MCF 10A (cell line): ENCODE data around the gene CYB5A. TPM values are rescaled to one million over a fixed set of nuclear protein-coding genes. Genes with fewer than 3 reads are reported as not detected.

Experiments
- BruUV-seq: library from RNA; stranded (reverse); fragments of 400-500 nt; replicated peaks from 2 replicates; lab custom pipeline; 2021; lab: Mats Ljungman, UMichigan
- CTCF ChIA-PET: fragments of 300-600 bp; sonication (Branson Sonifier 250); formaldehyde crosslinking; extraction: SDS; loops from one replicate; lab custom pipeline; 2021; ENCODE audit warnings: antibody characterized with exemption, inconsistent platforms; lab: Yijun Ruan, JAX
- POLR2A ChIA-PET: fragments of 300-600, 350-650 bp; sonication (Branson Sonifier 250); formaldehyde crosslinking; extraction: SDS; loops from one replicate; lab custom pipeline; 2020; ENCODE audit warnings: antibody characterized with exemption, inconsistent platforms; lab: Yijun Ruan, JAX
- DNase-seq: peaks from one replicate; pipeline ENCODE4 v3.0.0-alpha.2; 2018; ENCODE audit not compliant: unreplicated experiment
- H3K27ac Mint-ChIP-seq: one replicate; pipeline ENCODE4 v1.8.0; 2022; ENCODE audit warnings: mild to moderate bottlenecking, low read depth, mixed read lengths; ENCODE audit not compliant: unreplicated experiment
- H3K27me3 Mint-ChIP-seq: one replicate; pipeline ENCODE4 v1.8.0; 2022; ENCODE audit warnings: mixed read lengths; ENCODE audit not compliant: insufficient read depth, unreplicated experiment
- H3K36me3 Mint-ChIP-seq: one replicate; pipeline ENCODE4 v1.8.0; 2022; ENCODE audit warnings: mild to moderate bottlenecking, moderate library complexity, mixed read lengths; ENCODE audit not compliant: insufficient read depth, unreplicated experiment
- H3K4me1 Mint-ChIP-seq: one replicate; pipeline ENCODE4 v1.8.0; 2022; ENCODE audit warnings: mixed read lengths; ENCODE audit not compliant: insufficient read depth, unreplicated experiment
- H3K4me3 Mint-ChIP-seq: one replicate; pipeline ENCODE4 v1.8.0; 2022; ENCODE audit warnings: mild to moderate bottlenecking, moderate library complexity, mixed read lengths; ENCODE audit not compliant: unreplicated experiment
- H3K9me3 Mint-ChIP-seq: one replicate; pipeline ENCODE4 v1.8.0; 2022; ENCODE audit warnings: mixed read lengths; ENCODE audit not compliant: unreplicated experiment
- intact Hi-C: fragments of 100-400 bp; cut with micrococcal nuclease; formaldehyde crosslinking; loops from 2 replicates; pipeline ENCODE4 v1.14.1; 2022
- total RNA-seq: library from RNA; stranded (reverse); gene quantifications from 2 replicates; pipeline ENCODE4 v1.2.3, GENCODE V29; 2022
- TF ChIP-seq, protein P1 (sequence below): fragments of 200-600 bp; IDR thresholded peaks from one replicate; pipeline ENCODE4 v1.8.0; 2022; ENCODE audit warnings: antibody characterized with exemption, mild to moderate bottlenecking; ENCODE audit not compliant: unreplicated experiment

Gene CYB5A
- total RNA-seq, 1 experiment from 2014 or later = 27.5 TPM

DNA sequence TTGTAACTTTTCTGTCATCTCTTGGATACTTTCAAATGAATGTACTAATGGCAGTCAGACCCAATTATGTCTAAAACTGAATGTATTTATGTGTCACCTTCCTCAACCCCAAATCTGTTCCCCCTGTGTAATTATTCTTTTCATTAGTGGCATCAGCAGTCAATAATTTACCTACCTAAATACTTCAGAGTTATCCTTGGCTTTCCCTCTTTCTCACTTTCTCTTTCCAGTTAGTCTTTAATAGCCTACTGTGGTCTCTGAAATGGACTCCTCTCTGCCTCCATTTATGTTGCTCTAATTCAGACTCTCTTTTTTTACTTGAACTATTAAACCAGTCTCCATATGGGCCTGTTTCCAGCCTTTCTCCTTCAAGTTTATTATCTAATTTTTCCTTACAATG lies 44.9 kb upstream of the CYB5A start:
- ChIA-PET POLR2A (interaction anchor here (0.5 kb wide), 1 partner anchor 427 kb away, joined by 3 read pairs; no protein-coding TSS in a partner anchor), CTCF (interaction anchor here (0.6 to 3.7 kb wide), 3 partner anchors 139 to 203 kb away, joined by 3 to 19 read pairs (median 5); no protein-coding TSS in a partner anchor)
- intact Hi-C loops = loop anchor here (5.0 kb wide), 1 partner anchor 1574 kb away; no protein-coding TSS in a partner anchor
- Mint-ChIP-seq H3K9me3 (no peaks in the 10 kb centered on the region), H3K27ac (no peak overlapping the region), H3K27me3 (peaks cover 14% of the 10 kb centered on the region), H3K4me1 (no peaks in the 10 kb centered on the region), H3K36me3 (no peaks in the 10 kb centered on the region), H3K4me3 (no peak overlapping the region)
- DNase-seq = no peak
- no TSS peak for BruUV-seq
- TF ChIP-seq, protein P1, sequence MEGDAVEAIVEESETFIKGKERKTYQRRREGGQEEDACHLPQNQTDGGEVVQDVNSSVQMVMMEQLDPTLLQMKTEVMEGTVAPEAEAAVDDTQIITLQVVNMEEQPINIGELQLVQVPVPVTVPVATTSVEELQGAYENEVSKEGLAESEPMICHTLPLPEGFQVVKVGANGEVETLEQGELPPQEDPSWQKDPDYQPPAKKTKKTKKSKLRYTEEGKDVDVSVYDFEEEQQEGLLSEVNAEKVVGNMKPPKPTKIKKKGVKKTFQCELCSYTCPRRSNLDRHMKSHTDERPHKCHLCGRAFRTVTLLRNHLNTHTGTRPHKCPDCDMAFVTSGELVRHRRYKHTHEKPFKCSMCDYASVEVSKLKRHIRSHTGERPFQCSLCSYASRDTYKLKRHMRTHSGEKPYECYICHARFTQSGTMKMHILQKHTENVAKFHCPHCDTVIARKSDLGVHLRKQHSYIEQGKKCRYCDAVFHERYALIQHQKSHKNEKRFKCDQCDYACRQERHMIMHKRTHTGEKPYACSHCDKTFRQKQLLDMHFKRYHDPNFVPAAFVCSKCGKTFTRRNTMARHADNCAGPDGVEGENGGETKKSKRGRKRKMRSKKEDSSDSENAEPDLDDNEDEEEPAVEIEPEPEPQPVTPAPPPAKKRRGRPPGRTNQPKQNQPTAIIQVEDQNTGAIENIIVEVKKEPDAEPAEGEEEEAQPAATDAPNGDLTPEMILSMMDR = no peak

DNA sequence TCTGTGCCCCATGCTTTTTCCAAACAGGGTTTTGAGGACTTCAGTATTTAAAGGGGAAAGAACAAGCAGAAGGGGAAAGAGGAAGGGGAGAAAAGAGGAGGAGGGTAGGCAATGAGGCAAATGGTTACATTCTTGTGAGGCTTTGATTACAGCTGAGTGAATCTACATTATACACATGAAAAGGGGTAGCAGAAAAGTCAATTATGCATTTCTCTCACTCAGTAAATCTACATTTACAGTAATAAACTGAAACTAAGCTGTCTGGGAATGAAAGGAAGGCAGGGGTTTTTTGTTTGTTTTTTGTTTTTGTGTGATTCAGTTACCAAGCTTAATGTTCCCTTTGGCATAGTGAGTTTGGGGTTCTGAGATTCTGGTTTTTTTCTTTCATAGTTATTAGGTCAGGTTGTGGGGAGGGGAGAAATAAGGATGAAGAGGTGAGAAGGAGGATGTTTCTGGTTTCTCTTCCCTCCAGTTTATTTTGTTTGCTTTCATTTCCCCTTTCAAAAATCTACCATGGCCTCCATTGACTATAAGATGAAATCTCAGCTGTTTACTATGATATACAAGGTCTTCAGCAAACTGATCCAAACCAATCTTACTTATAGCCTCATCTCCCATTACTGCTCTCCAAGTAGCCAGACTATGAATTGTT lies 42.6 kb upstream of the CYB5A start:
- intact Hi-C loops = no loop called here
- POLR2A ChIA-PET = no interaction called here
- CTCF ChIA-PET = interaction anchor here (0.7 to 1.2 kb wide), 2 partner anchors 10 to 137 kb away, joined by 4 to 5 read pairs; no protein-coding TSS in a partner anchor

DNA sequence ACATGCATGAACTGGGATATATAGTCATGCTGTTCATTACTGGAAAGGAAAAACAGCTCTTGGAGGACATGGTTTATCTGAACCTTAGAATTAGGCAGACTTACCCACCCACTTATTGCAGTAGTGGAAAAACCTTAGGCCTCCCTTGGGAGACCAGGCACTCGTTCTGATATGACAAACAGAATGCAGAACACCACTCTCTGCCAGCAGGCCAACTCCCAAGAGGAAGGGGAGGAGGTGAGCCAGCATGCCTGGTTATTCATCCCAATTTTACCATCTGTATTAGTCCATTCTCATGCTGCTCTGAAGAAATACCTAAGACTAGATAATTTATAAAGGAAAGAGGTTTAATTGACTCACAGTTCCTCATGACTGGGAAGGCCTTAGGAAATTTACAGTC lies 41.3 kb upstream of the CYB5A start:
- TF ChIP-seq, protein P1 = no peak
- Mint-ChIP-seq H3K27me3 (no peaks in the 10 kb centered on the region), H3K36me3 (no peaks in the 10 kb centered on the region), H3K27ac (no peak overlapping the region), H3K9me3 (no peaks in the 10 kb centered on the region), H3K4me3 (no peak overlapping the region), H3K4me1 (no peaks in the 10 kb centered on the region)
- POLR2A ChIA-PET = no interaction called here
- BruUV-seq = no TSS peak
- CTCF ChIA-PET = interaction anchor here (1.2 to 1.8 kb wide), 2 partner anchors 9 to 136 kb away, joined by 6 read pairs; no protein-coding TSS in a partner anchor
- intact Hi-C loops = no loop called here
- no peak for DNase-seq

More for the DNA sequence above, 42.6 kb upstream of the CYB5A start:
- Mint-ChIP-seq H3K36me3 (no peaks in the 10 kb centered on the region), H3K27ac (no peak overlapping the region), H3K9me3 (no peaks in the 10 kb centered on the region), H3K4me1 (no peaks in the 10 kb centered on the region), H3K27me3 (peaks cover under 1% of the 10 kb centered on the region), H3K4me3 (no peak overlapping the region)
- no peak for DNase-seq
- BruUV-seq = no TSS peak
- TF ChIP-seq, protein P1 = no peak

GRCh38 chr18:74331404-74331803 lies 39.6 kb upstream of the CYB5A start:
- Mint-ChIP-seq H3K4me3 (no peak overlapping the region), H3K27me3 (no peaks in the 10 kb centered on the region), H3K27ac (no peak overlapping the region), H3K4me1 (no peaks in the 10 kb centered on the region), H3K36me3 (no peaks in the 10 kb centered on the region), H3K9me3 (no peaks in the 10 kb centered on the region)
- BruUV-seq = no TSS peak
- CTCF ChIA-PET = interaction anchor here (1.0 to 1.3 kb wide), 2 partner anchors 124 to 134 kb away, joined by 3 to 6 read pairs; no protein-coding TSS in a partner anchor
- peak; percentile 56 for DNase-seq
- TF ChIP-seq, protein P1 = peak; percentile 17
- intact Hi-C loops = loop anchor here (1.0 kb wide), 1 partner anchor 135 kb away; no protein-coding TSS in a partner anchor
- POLR2A ChIA-PET = no interaction called here
